Liver (tissue), 9 donors: Measurements from ENCODE around the gene TM7SF3. TPM values are rescaled to one million over a fixed set of nuclear protein-coding genes. Genes with fewer than 3 reads are reported as not detected.

Experiments used
- DNase-seq: peaks from one replicate; pipeline ENCODE4 v3.0.0-alpha.2; 2017; ENCODE audit warnings: low spot score
- H3K27ac ChIP-seq, 2 donors: one replicate each; pipeline ENCODE4 v1.7.0; 2013; ENCODE audit warnings: inconsistent platforms in 2 of 2, low read length in 2 of 2, control low read depth in 1 of 2, low read depth in 1 of 2, mild to moderate bottlenecking in 1 of 2
- H3K27me3 ChIP-seq, 4 donors: one replicate each; pipeline versions ENCODE4 v1.6.1 to v1.7.0; 2013; ENCODE audit warnings: low read length in 3 of 4, inconsistent platforms in 1 of 4, mild to moderate bottlenecking in 1 of 4, moderate library complexity in 1 of 4; ENCODE audit not compliant: control insufficient read depth in 4 of 4, insufficient read depth in 4 of 4
- H3K36me3 ChIP-seq, 4 donors: one replicate each; pipeline versions ENCODE4 v1.6.1 to v1.7.0; 2013; ENCODE audit warnings: low read length in 3 of 4, mild to moderate bottlenecking in 3 of 4, low read depth in 1 of 4, moderate library complexity in 1 of 4; ENCODE audit not compliant: control insufficient read depth in 4 of 4, insufficient read depth in 3 of 4
- H3K4me1 ChIP-seq, 4 donors: one replicate each; pipeline versions ENCODE4 v1.6.1 to v1.7.0; 2013; ENCODE audit warnings: low read length in 3 of 4, mild to moderate bottlenecking in 3 of 4, moderate library complexity in 1 of 4; ENCODE audit not compliant: control insufficient read depth in 4 of 4, insufficient read depth in 4 of 4
- H3K4me3 ChIP-seq, 3 donors: one replicate each; pipeline versions ENCODE4 v1.6.1 to v1.7.0; 2013; ENCODE audit warnings: low read length in 3 of 3, control low read depth in 1 of 3, low read depth in 1 of 3, mild to moderate bottlenecking in 1 of 3
- H3K9ac ChIP-seq, 2 donors: one replicate each; pipeline ENCODE4 v1.7.0; 2013; ENCODE audit warnings: low read length in 2 of 2, mild to moderate bottlenecking in 2 of 2, moderate library complexity in 2 of 2, control low read depth in 1 of 2, low read depth in 1 of 2
- H3K9me3 ChIP-seq, 4 donors: one replicate each; pipeline versions ENCODE4 v1.6.1 to v1.7.0; 2013; ENCODE audit warnings: low read length in 3 of 4; ENCODE audit not compliant: control insufficient read depth in 4 of 4
- ATF3 ChIP-seq: IDR thresholded peaks from 2 replicates; pipeline ENCODE4 v1.6.1; 2016; ENCODE audit warnings: antibody characterized with exemption
- CTCF ChIP-seq: fragments of 150-350 bp; IDR thresholded peaks from 2 replicates; pipeline ENCODE4 v1.5.1; 2017; ENCODE audit warnings: improper control_type of control experiment, low read depth, low read length; ENCODE audit not compliant: missing input control
- FOXA1 ChIP-seq: IDR thresholded peaks from 2 replicates; pipeline ENCODE4 v1.6.1; 2016; ENCODE audit warnings: antibody characterized with exemption
- FOXA2 ChIP-seq: IDR thresholded peaks from 2 replicates; pipeline ENCODE4 v1.6.1; 2016; ENCODE audit warnings: antibody characterized with exemption
- GABPA ChIP-seq, 2 donors: IDR thresholded peaks in 1 of 2; conservative IDR thresholded peaks in 1 of 2; 2 replicates each; pipeline ENCODE4 v1.6.1; 2016; ENCODE audit warnings: antibody characterized with exemption in 2 of 2, mild to moderate bottlenecking in 1 of 2, moderate library complexity in 1 of 2
- HNF4G ChIP-seq: IDR thresholded peaks from 2 replicates; pipeline ENCODE4 v1.6.1; 2016; ENCODE audit warnings: antibody characterized with exemption
- JUND ChIP-seq, 2 donors: IDR thresholded peaks; 2 replicates each; pipeline ENCODE4 v1.6.1; 2016; ENCODE audit warnings: antibody characterized with exemption in 2 of 2
- MAX ChIP-seq: IDR thresholded peaks from 2 replicates; pipeline ENCODE4 v1.6.1; 2016; ENCODE audit warnings: antibody characterized with exemption
- NR2F2 ChIP-seq: IDR thresholded peaks from 2 replicates; pipeline ENCODE4 v1.6.1; 2016; ENCODE audit warnings: antibody characterized with exemption
- REST ChIP-seq: IDR thresholded peaks from 2 replicates; pipeline ENCODE4 v1.6.1; 2016; ENCODE audit warnings: antibody characterized with exemption, mild to moderate bottlenecking
- RXRA ChIP-seq, 2 donors: IDR thresholded peaks; 2 replicates each; pipeline ENCODE4 v1.6.1; 2017 to 2018; ENCODE audit warnings: antibody characterized with exemption in 2 of 2, mild to moderate bottlenecking in 1 of 2
- SP1 ChIP-seq: IDR thresholded peaks from 2 replicates; pipeline ENCODE4 v1.6.1; 2018; ENCODE audit warnings: antibody characterized with exemption, mild to moderate bottlenecking
- TAF1 ChIP-seq: conservative IDR thresholded peaks from 2 replicates; pipeline ENCODE4 v1.6.1; 2016; ENCODE audit warnings: antibody characterized with exemption, mild to moderate bottlenecking
- YY1 ChIP-seq: IDR thresholded peaks from 2 replicates; pipeline ENCODE4 v1.6.1; 2016; ENCODE audit warnings: antibody characterized with exemption, mild to moderate bottlenecking
- ZBTB33 ChIP-seq: IDR thresholded peaks from 2 replicates; pipeline ENCODE4 v1.6.1; 2016; ENCODE audit warnings: antibody characterized with exemption
- WGBS: extraction: QIAGEN DNeasy Blood & Tissue Kit; methylation state at CpG from one replicate; pipeline ENCODE4 v1.1.7; 2013; 5-methylcytosine and 5-hydroxymethylcytosine counted together
- polyA plus RNA-seq, 2 donors: library from polyadenylated mRNA; stranded (reverse) in 1 of 2; unstranded in 1 of 2; fragments of 200-250 nt in 1 of 2; fragments of >200 nt in 1 of 2; fragmentation: Nextera tagmentation in 1 of 2; extraction: Ambion mirVana in 1 of 2; gene quantifications; one replicate each; pipeline versions ENCODE4 v1.2.1 to v1.2.3, GENCODE V29; 2013 to 2015
- total RNA-seq, 2 donors: library from RNA; depleted of rRNA; stranded (reverse); fragments of >200 nt; gene quantifications; one replicate each; pipeline ENCODE4 v1.2.3, GENCODE V29; 2014
- donor health status: healthy.
- donor health status: healthy.
- donor health status: healthy.
- donor health status: healthy.
- donor health status: healthy.

The TM7SF3 gene
- total and polyA plus RNA-seq, 4 donors: 21.5 to 60.8 (median 44.6) TPM

- no peak for TF ChIP-seq TAF1
- WGBS: 96% methylated on average over 3 of the region's 3 CpGs
- Histone ChIP-seq H3K27me3 (no peaks in the 10 kb centered on the region), H3K36me3 (peaks cover 0 to 20% (median 13%) of the 10 kb centered on the region in 4 donors), H3K27ac (no peak overlapping the region), H3K9ac (no peak overlapping the region), H3K4me1 (no peaks in the 10 kb centered on the region), H3K4me3 (no peak overlapping the region), H3K9me3 (no peaks in the 10 kb centered on the region)
- DNase-seq: no peak
These were observed 47.3 kb downstream of the TM7SF3 start for GRCh38 chr12:26966842-26967241.

GRCh38 chr12:26963413-26963812 lies 50.8 kb downstream of the TM7SF3 start:
- no peak for TF ChIP-seq JUND (IDR thresholded peaks at IDR 0.05)
- TF ChIP-seq ATF3: no peak
- TF ChIP-seq FOXA2: no peak
- no peak for TF ChIP-seq MAX
- TF ChIP-seq ZBTB33: no peak
- TF ChIP-seq TAF1: no peak
- no peak for TF ChIP-seq FOXA1
- no peak for TF ChIP-seq REST
- no peak for TF ChIP-seq GABPA (IDR thresholded peaks at IDR 0.05 in 1 of 2, conservative IDR thresholded peaks at IDR 0.05 in 1 of 2)
- no peak for TF ChIP-seq YY1
- no peak for TF ChIP-seq HNF4G
- no peak for TF ChIP-seq NR2F2
- no peak for TF ChIP-seq SP1
- no peak for TF ChIP-seq CTCF
- TF ChIP-seq RXRA (IDR thresholded peaks at IDR 0.05): no peak
- Histone ChIP-seq H3K9me3 (no peaks in the 10 kb centered on the region), H3K27me3 (no peaks in the 10 kb centered on the region), H3K4me3 (no peak overlapping the region), H3K36me3 (peaks cover 0 to 19% (median 13%) of the 10 kb centered on the region in 4 donors), H3K27ac (no peak overlapping the region), H3K4me1 (no peaks in the 10 kb centered on the region), H3K9ac (no peak overlapping the region)
- no peak for DNase-seq
- WGBS: 96% methylated on average over 1 of the region's 1 CpG
